GM19035 (cell line): Measurements from ENCODE around the gene RASSF5.
"Not testable (repeated sequence)": the region's sequence is repeated elsewhere in the genome, so short reads cannot be mapped to it uniquely, and the experiment has no call there.

Source experiments
- ATAC-seq: cut with Tn5 transposase; IDR thresholded peaks from one replicate; pipeline ENCODE4 v1.9.1; 2021; ENCODE audit not compliant: unreplicated experiment

RASSF5 gene

GRCh38 chr1:206626396-206626795 lies 119.1 kb downstream of the RASSF5 start:
- not testable (repeated sequence) for ATAC-seq

- ATAC-seq: no peak
Observed at GRCh38 chr1:206628916-206629315, 121.6 kb downstream of the RASSF5 start.

- no peak for ATAC-seq
Observed at GRCh38 chr1:206631085-206631509, 123.8 kb downstream of the RASSF5 start.

DNA sequence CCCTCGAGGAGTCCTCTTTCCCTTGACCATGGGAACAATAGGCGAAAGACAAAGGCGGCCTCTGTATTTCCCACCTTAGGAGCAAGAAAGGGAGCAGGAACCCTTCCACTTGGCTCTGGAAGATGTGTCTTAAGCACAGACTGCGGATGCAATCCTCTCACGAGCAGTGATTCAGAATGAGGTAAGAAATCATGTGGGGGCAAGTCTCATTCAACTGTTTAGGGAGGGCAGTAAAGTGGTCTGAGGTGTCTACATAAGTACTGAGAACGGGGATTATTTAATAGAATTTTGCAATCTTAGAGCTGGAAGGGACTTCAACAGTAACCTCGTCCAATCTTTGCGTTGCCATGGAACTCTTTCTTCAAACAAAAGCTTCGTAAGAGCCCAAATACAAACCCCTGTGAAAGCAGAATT lies 126.4 kb downstream of the RASSF5 start:
- no peak for ATAC-seq

- no peak for ATAC-seq
Observed at GRCh38 chr1:206634365-206635079, 127.2 kb downstream of the RASSF5 start.

GRCh38 chr1:206635080-206635977 lies 128.0 kb downstream of the RASSF5 start, which contains the start of gene DYRK3:
Gene DYRK3, plus strand, starts transcription at chr1:206635536. Its CDS starts 168 bp downstream, at chr1:206635704.
- peak; percentile 93 for ATAC-seq

GRCh38 chr1:206635978-206636345 lies 128.6 kb downstream of the RASSF5 start:
- peak; percentile 10 for ATAC-seq

DNA sequence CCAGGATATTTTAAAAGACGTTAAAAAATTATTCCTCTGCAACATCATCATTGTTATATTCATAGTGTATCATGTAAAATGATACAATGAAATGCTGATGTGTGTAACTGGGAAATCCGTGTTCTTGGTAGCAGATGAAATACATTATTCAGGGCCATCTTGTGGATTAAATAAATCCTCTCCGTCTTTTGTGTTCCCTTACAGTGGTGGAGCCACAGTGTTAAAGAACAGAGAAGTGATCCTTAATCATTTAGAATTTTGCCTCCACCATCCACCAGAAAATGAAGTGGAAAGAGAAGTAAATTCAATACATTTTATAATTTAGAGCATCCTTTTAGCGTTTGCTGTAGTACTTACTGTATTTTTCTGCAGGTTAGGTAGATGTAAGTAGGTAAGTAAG lies 129.3 kb downstream of the RASSF5 start:
- no peak for ATAC-seq

GRCh38 chr1:206637605-206638004 lies 130.3 kb downstream of the RASSF5 start:
- ATAC-seq: no peak
